Mammary epithelial cell (primary cell): ENCODE data around the gene BCAS3.

Experiments
- EZH2 ChIP-seq: IDR thresholded peaks from 2 replicates; pipeline ENCODE4 v1.6.1; 2012; ENCODE audit warnings: low read length, inconsistent platforms, borderline replicate concordance
- TF ChIP-seq, protein P1 (sequence below), 2 donors: IDR thresholded peaks in 1 of 2; conservative IDR thresholded peaks in 1 of 2; 2 replicates each; pipeline ENCODE4 v1.5.1; 2011 to 2012; ENCODE audit warnings: inconsistent platforms in 2 of 2, low read length in 2 of 2, mild to moderate bottlenecking in 2 of 2, control low read depth in 1 of 2, low read depth in 1 of 2; ENCODE audit not compliant: insufficient read depth in 1 of 2; ENCODE audit errors: extremely low read depth in 1 of 2

DNA sequence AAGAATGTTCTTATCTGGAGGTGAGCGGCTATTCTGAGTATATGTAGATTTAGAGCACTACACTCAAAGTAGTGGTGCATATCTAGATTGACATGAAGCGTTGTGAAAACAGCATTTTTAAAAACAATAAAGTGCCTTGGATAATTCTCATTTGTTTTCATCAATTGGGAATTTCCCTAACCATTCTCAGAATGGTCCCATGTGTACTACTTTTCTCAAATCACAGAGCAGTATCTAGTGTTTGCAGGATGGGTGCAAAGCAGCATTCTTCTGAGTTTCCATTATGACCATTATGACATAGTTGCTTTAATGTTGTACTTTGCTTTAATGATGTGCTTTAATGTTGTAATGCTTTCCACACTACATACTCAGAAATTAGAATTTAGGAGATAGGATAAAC lies 16.2 kb upstream of the BCAS3 start:
- TF ChIP-seq, protein P1, sequence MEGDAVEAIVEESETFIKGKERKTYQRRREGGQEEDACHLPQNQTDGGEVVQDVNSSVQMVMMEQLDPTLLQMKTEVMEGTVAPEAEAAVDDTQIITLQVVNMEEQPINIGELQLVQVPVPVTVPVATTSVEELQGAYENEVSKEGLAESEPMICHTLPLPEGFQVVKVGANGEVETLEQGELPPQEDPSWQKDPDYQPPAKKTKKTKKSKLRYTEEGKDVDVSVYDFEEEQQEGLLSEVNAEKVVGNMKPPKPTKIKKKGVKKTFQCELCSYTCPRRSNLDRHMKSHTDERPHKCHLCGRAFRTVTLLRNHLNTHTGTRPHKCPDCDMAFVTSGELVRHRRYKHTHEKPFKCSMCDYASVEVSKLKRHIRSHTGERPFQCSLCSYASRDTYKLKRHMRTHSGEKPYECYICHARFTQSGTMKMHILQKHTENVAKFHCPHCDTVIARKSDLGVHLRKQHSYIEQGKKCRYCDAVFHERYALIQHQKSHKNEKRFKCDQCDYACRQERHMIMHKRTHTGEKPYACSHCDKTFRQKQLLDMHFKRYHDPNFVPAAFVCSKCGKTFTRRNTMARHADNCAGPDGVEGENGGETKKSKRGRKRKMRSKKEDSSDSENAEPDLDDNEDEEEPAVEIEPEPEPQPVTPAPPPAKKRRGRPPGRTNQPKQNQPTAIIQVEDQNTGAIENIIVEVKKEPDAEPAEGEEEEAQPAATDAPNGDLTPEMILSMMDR (conservative IDR thresholded peaks at IDR 0.05 in 1 of 2, IDR thresholded peaks at IDR 0.05 in 1 of 2; ENCODE audit: extremely low read depth in 1 of 2, insufficient read depth in 1 of 2, low read depth in 1 of 2, low read length in 2 of 2) = no peak
- TF ChIP-seq EZH2 = no peak
